ENCODE data around the gene SLC35F3.

DNA sequence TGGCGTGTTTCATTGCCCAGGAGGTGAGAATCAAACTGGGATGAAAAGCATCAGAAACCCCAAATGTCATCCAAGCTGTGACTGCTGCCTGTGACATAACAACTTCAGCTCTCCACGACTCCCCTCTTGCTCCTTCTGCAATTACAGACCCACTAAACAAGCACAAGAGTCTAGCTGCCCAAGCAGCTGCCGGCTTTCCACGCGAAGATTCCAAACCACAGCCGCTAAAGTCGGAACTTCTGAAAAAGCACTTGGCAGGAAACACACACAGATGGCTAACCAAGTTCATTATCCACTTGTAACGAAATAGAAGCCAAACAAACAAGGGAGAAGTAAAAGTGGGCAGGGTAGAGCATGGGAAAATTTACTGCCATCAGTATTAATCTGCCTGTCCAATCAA, 198.1 kb downstream of the SLC35F3 start:
- no peak for TF ChIP-seq YY1 (IDR thresholded peaks at IDR 0.05; ENCODE audit: low read depth)
- TF ChIP-seq, protein P1, sequence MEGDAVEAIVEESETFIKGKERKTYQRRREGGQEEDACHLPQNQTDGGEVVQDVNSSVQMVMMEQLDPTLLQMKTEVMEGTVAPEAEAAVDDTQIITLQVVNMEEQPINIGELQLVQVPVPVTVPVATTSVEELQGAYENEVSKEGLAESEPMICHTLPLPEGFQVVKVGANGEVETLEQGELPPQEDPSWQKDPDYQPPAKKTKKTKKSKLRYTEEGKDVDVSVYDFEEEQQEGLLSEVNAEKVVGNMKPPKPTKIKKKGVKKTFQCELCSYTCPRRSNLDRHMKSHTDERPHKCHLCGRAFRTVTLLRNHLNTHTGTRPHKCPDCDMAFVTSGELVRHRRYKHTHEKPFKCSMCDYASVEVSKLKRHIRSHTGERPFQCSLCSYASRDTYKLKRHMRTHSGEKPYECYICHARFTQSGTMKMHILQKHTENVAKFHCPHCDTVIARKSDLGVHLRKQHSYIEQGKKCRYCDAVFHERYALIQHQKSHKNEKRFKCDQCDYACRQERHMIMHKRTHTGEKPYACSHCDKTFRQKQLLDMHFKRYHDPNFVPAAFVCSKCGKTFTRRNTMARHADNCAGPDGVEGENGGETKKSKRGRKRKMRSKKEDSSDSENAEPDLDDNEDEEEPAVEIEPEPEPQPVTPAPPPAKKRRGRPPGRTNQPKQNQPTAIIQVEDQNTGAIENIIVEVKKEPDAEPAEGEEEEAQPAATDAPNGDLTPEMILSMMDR (IDR thresholded peaks at IDR 0.05): no peak

Data from SK-N-SH (cell line).